Mesenchymal stem cell (in vitro differentiated cells and primary cell): Measurements from ENCODE around the gene ELP5.

Experiments used
- DNase-seq: peaks from one replicate; pipeline ENCODE4 v3.0.0-alpha.2; 2013
- H2AFZ ChIP-seq: one replicate; pipeline ENCODE4 v1.6.1; 2013; ENCODE audit warnings: low read depth, mild to moderate bottlenecking, control low read depth, inconsistent platforms, low read length, moderate library complexity
- H2AK5ac ChIP-seq: 2 replicates; pipeline ENCODE4 v1.6.1; 2013; ENCODE audit warnings: low read length, moderate library complexity, mild to moderate bottlenecking, inconsistent platforms; ENCODE audit not compliant: severe bottlenecking
- H2BK120ac ChIP-seq: one replicate; pipeline ENCODE4 v1.6.1; 2013; ENCODE audit warnings: low read depth, mild to moderate bottlenecking, inconsistent platforms, low read length, moderate library complexity
- H2BK12ac ChIP-seq, 2 experiments: one replicate each; pipeline ENCODE4 v1.6.1; 2013; ENCODE audit warnings: inconsistent platforms in 2 of 2, low read length in 2 of 2, mild to moderate bottlenecking in 2 of 2, moderate library complexity in 2 of 2, control low read depth in 1 of 2
- H2BK15ac ChIP-seq: one replicate; pipeline ENCODE4 v1.6.1; 2013; ENCODE audit warnings: mild to moderate bottlenecking, low read depth, inconsistent platforms; ENCODE audit not compliant: poor library complexity, severe bottlenecking
- H2BK5ac ChIP-seq: 2 replicates; pipeline ENCODE4 v1.6.1; 2013; ENCODE audit warnings: low read depth, mild to moderate bottlenecking, low read length, control low read depth, inconsistent platforms; ENCODE audit not compliant: poor library complexity, severe bottlenecking
- H3K14ac ChIP-seq, 2 experiments: one replicate each; pipeline ENCODE4 v1.6.1; 2013; ENCODE audit warnings: inconsistent platforms in 2 of 2, low read length in 2 of 2, control low read depth in 1 of 2, mild to moderate bottlenecking in 1 of 2, moderate library complexity in 1 of 2
- H3K18ac ChIP-seq, 2 experiments: one replicate each; pipeline ENCODE4 v1.6.1; 2013; ENCODE audit warnings: inconsistent platforms in 2 of 2, low read length in 2 of 2, control low read depth in 1 of 2, low read depth in 1 of 2, mild to moderate bottlenecking in 1 of 2
- H3K23ac ChIP-seq, 2 experiments: one replicate each; pipeline ENCODE4 v1.6.1; 2013; ENCODE audit warnings: inconsistent platforms in 2 of 2, low read length in 2 of 2, mild to moderate bottlenecking in 2 of 2, moderate library complexity in 2 of 2, control low read depth in 1 of 2
- H3K27ac ChIP-seq: 2 replicates; pipeline ENCODE4 v1.5.1; 2013; ENCODE audit warnings: mild to moderate bottlenecking, moderate library complexity, low read length, control low read depth, inconsistent platforms; ENCODE audit not compliant: poor library complexity, severe bottlenecking
- H3K27me3 ChIP-seq, 2 experiments: 2 replicates each; pipeline versions ENCODE4 v1.6.1 to v1.7.0; 2013; ENCODE audit warnings: low read length in 2 of 2, mild to moderate bottlenecking in 2 of 2, moderate library complexity in 2 of 2, control low read depth in 1 of 2, inconsistent platforms in 1 of 2; ENCODE audit not compliant: control insufficient read depth in 1 of 2, insufficient read depth in 1 of 2
- H3K36me3 ChIP-seq, 2 experiments: 2 replicates each; pipeline versions ENCODE4 v1.6.1 to v1.7.0; 2013; ENCODE audit warnings: low read length in 2 of 2, control low read depth in 1 of 2, inconsistent platforms in 1 of 2, low read depth in 1 of 2, mild to moderate bottlenecking in 1 of 2; ENCODE audit not compliant: insufficient read depth in 2 of 2, control insufficient read depth in 1 of 2
- H3K4ac ChIP-seq, 2 experiments: one replicate each; pipeline ENCODE4 v1.6.1; 2013; ENCODE audit warnings: inconsistent platforms in 2 of 2, low read length in 2 of 2, mild to moderate bottlenecking in 2 of 2, moderate library complexity in 2 of 2, control low read depth in 1 of 2, low read depth in 1 of 2
- H3K4me1 ChIP-seq: 2 replicates; pipeline ENCODE4 v1.6.1; 2013; ENCODE audit warnings: low read depth, low read length, control low read depth; ENCODE audit not compliant: control insufficient read depth, insufficient read depth
- H3K4me2 ChIP-seq: 2 replicates; pipeline ENCODE4 v1.6.1; 2013; ENCODE audit warnings: low read length, mild to moderate bottlenecking, inconsistent platforms; ENCODE audit not compliant: poor library complexity, severe bottlenecking
- H3K4me3 ChIP-seq, 2 experiments: 2 replicates each; pipeline versions ENCODE4 v1.5.1 to v1.7.0; 2013; ENCODE audit warnings: low read length in 2 of 2, mild to moderate bottlenecking in 2 of 2, control low read depth in 1 of 2, low read depth in 1 of 2; ENCODE audit not compliant: insufficient read depth in 1 of 2
- H3K79me1 ChIP-seq: replicated peaks from 2 replicates; pipeline ENCODE4 v1.6.1; 2013; ENCODE audit warnings: mild to moderate bottlenecking, control low read depth, low read length, inconsistent platforms; ENCODE audit not compliant: poor library complexity, severe bottlenecking
- H3K9ac ChIP-seq: 2 replicates; pipeline ENCODE4 v1.7.0; 2013; ENCODE audit warnings: mild to moderate bottlenecking, low read length, moderate library complexity
- H3K9me3 ChIP-seq: 2 replicates; pipeline ENCODE4 v1.7.0; 2013; ENCODE audit warnings: mild to moderate bottlenecking, low read length; ENCODE audit not compliant: control insufficient read depth
- H4K8ac ChIP-seq: one replicate; pipeline ENCODE4 v1.6.1; 2013; ENCODE audit warnings: inconsistent platforms, mild to moderate bottlenecking, low read length, moderate library complexity
- H4K91ac ChIP-seq: one replicate; pipeline ENCODE4 v1.6.1; 2013; ENCODE audit warnings: mild to moderate bottlenecking, low read length, inconsistent platforms
- WGBS: methylation state at CpG from one replicate; pipeline ENCODE4 v1.1.7; 2013; ENCODE audit warnings: mixed read lengths; 5-methylcytosine and 5-hydroxymethylcytosine counted together

ELP5 gene

GRCh38 chr17:7215652-7216180, 36.3 kb upstream of the ELP5 start:
- peaks cover 0 to under 1% of the 10 kb centered on the region in 2 experiments for H3K36me3 ChIP-seq
- H3K27me3 ChIP-seq: no peaks in the 10 kb centered on the region
- peak overlapping the region; percentile 89 for H3K9ac ChIP-seq
- no peak overlapping the region for H2BK120ac ChIP-seq
- H2BK5ac ChIP-seq: no peak overlapping the region
- peak overlapping the region; percentile 56 for H3K27ac ChIP-seq
- peak overlapping the region; percentile 57 to 63 for H2BK12ac ChIP-seq
- peak overlapping the region; percentile 26 for H2AK5ac ChIP-seq
- no peak overlapping the region for H4K8ac ChIP-seq
- H2AFZ ChIP-seq: no peak overlapping the region
- H3K79me1 ChIP-seq: peaks cover 17% of the 10 kb centered on the region
- peak overlapping the region in 1 of 2 experiments; percentile 69 for H3K18ac ChIP-seq
- H3K23ac ChIP-seq: peak overlapping the region in 1 of 2 experiments; percentile 47
- peak; percentile 56 for DNase-seq
- WGBS: 2% methylated on average over 8 of the region's 10 CpGs
- peaks cover 41% of the 10 kb centered on the region for H3K4me1 ChIP-seq
- H3K4ac ChIP-seq: no peak overlapping the region
- no peaks in the 10 kb centered on the region for H3K9me3 ChIP-seq
- peak overlapping the region; percentile 46 to 85 for H3K4me3 ChIP-seq
- peak overlapping the region in 1 of 2 experiments; percentile 86 for H3K14ac ChIP-seq
- H4K91ac ChIP-seq: no peak overlapping the region
- no peak overlapping the region for H2BK15ac ChIP-seq
- H3K4me2 ChIP-seq: peak overlapping the region; percentile 92

- Histone ChIP-seq H4K91ac (peak overlapping the region; percentile 31), H3K14ac (peak overlapping the region in 1 of 2 experiments; percentile 86), H3K9ac (peak overlapping the region; percentile 88), H3K9me3 (no peaks in the 10 kb centered on the region), H3K4me3 (peak overlapping the region; percentile 66 to 85), H3K23ac (peak overlapping the region in 1 of 2 experiments; percentile 47), H3K4me1 (peaks cover 46% of the 10 kb centered on the region), H2BK12ac (peak overlapping the region; percentile 11 to 59), H2BK5ac (no peak overlapping the region), H3K27ac (peak overlapping the region; percentile 20), H3K36me3 (peaks cover 5 to 9% of the 10 kb centered on the region in 2 experiments), H2BK15ac (no peak overlapping the region), H2BK120ac (peak overlapping the region; percentile 98), H4K8ac (peak overlapping the region; percentile 56), H3K18ac (peak overlapping the region in 1 of 2 experiments; percentile 69), H3K27me3 (no peaks in the 10 kb centered on the region), H3K4ac (peak overlapping the region; percentile 31 to 76), H3K4me2 (peak overlapping the region; percentile 92), H2AFZ (no peak overlapping the region), H2AK5ac (peak overlapping the region; percentile 46), H3K79me1 (peaks cover 16% of the 10 kb centered on the region)
- 15% methylated on average over 7 of the region's 7 CpGs for WGBS
- DNase-seq: no peak
These were observed 35.5 kb upstream of the ELP5 start for GRCh38 chr17:7216242-7217112.

GRCh38 chr17:7217113-7217987, 34.7 kb upstream of the ELP5 start:
- peaks cover 51% of the 10 kb centered on the region for H3K4me1 ChIP-seq
- peak overlapping the region; percentile 66 to 85 for H3K4me3 ChIP-seq
- no peak overlapping the region for H2AFZ ChIP-seq
- peak overlapping the region; percentile 98 for H2BK120ac ChIP-seq
- peak overlapping the region; percentile 80 for H2AK5ac ChIP-seq
- H2BK15ac ChIP-seq: peak overlapping the region; percentile 93
- H4K8ac ChIP-seq: peak overlapping the region; percentile 79
- H3K27me3 ChIP-seq: no peaks in the 10 kb centered on the region
- no peaks in the 10 kb centered on the region for H3K9me3 ChIP-seq
- peak overlapping the region; percentile 92 for H3K4me2 ChIP-seq
- peak overlapping the region; percentile 21 for H3K27ac ChIP-seq
- peak overlapping the region; percentile 48 for H4K91ac ChIP-seq
- peak overlapping the region in 1 of 2 experiments; percentile 53 for H3K14ac ChIP-seq
- H3K9ac ChIP-seq: peak overlapping the region; percentile 94
- H3K79me1 ChIP-seq: peaks cover 17% of the 10 kb centered on the region
- H2BK12ac ChIP-seq: peak overlapping the region; percentile 18 to 59
- peaks cover 14 to 17% of the 10 kb centered on the region in 2 experiments for H3K36me3 ChIP-seq
- 4% methylated on average over 22 of the region's 32 CpGs for WGBS
- H3K4ac ChIP-seq: peak overlapping the region; percentile 29 to 76
- no peak overlapping the region for H3K23ac ChIP-seq
- H3K18ac ChIP-seq: peak overlapping the region; percentile 37 to 86
- peak; percentile 81 for DNase-seq
- no peak overlapping the region for H2BK5ac ChIP-seq
